ENCODE measurements around the gene SUSD5.

The SUSD5 gene

DNA sequence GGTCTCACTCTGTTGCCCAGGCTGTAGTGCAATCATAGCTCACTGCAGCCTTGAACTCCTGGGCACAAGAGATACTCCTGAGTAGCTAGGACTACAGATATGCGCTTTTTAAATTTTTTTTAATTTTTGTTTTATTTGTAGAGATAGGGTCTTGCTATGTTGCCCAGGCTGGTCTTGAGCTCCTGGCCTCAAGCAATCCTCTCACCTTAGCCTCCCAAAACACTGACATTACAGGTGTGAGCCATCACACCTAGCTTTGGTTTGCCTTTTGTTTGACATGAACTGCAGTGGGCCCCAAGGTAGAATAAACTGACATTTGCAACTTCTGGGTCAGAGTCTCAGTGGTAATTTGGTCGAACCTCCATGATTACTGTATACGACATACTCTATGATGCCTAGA lies 113.8 kb downstream of the SUSD5 start:
- TF ChIP-seq, protein P1, sequence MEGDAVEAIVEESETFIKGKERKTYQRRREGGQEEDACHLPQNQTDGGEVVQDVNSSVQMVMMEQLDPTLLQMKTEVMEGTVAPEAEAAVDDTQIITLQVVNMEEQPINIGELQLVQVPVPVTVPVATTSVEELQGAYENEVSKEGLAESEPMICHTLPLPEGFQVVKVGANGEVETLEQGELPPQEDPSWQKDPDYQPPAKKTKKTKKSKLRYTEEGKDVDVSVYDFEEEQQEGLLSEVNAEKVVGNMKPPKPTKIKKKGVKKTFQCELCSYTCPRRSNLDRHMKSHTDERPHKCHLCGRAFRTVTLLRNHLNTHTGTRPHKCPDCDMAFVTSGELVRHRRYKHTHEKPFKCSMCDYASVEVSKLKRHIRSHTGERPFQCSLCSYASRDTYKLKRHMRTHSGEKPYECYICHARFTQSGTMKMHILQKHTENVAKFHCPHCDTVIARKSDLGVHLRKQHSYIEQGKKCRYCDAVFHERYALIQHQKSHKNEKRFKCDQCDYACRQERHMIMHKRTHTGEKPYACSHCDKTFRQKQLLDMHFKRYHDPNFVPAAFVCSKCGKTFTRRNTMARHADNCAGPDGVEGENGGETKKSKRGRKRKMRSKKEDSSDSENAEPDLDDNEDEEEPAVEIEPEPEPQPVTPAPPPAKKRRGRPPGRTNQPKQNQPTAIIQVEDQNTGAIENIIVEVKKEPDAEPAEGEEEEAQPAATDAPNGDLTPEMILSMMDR (IDR thresholded peaks at IDR 0.05; ENCODE audit: low read depth, low read length), result no peak
- in situ Hi-C loops (cut with HindIII; ENCODE audit: low sequenced_read_pairs), result no loop called here
- no peak overlapping the region for H3K4me3 ChIP-seq (ENCODE audit: low read depth, low read length)
- no peak for DNase-seq (ENCODE audit: low read depth, low spot score)

DNA sequence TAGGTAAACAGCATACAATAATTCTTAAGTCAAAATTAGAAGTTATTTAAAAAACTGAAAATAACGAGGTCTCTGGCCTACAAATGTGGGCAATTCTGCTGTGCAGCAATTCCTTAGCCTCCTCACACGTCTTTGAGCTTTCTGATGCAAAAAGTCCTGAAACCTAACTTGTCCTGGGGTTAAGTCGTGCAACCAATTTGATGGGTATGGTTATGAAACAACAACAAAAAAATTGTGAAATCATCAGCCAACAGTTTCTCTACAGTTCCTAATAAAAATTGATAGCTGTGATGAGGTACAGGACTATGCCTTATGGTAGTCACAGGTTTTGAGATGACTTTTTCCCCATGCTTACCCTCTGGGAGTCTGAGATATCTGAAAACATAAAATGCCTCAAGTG lies 115.1 kb downstream of the SUSD5 start:
- DNase-seq (ENCODE audit: low read depth, low spot score), result no peak

DNA sequence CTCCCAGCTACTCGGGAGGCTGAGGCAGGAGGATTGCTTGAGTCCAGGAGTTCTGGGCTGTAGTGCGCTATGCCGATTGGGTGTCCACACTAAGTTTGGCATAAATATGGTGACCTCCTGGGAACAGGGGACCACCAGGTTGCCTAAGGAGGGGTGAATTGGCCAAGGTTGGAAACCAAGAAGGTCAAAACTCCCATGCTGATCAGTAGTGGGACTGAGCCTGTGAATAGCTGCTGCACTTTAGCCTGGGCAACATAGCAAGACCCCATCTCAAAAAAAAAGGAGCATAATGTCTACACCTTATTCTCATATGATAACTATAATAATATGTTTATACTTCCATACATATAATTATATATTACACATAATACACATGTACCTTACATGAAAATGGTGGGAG lies 115.6 kb downstream of the SUSD5 start:
- DNase-seq (ENCODE audit: low read depth, low spot score), result no peak
- H3K4me3 ChIP-seq (ENCODE audit: low read depth, low read length), result no peak overlapping the region
- in situ Hi-C loops (cut with HindIII; ENCODE audit: low sequenced_read_pairs), result no loop called here
- TF ChIP-seq, protein P1 (IDR thresholded peaks at IDR 0.05; ENCODE audit: low read depth, low read length), result no peak

More for the DNA sequence above, 115.1 kb downstream of the SUSD5 start:
- H3K4me3 ChIP-seq (ENCODE audit: low read depth, low read length), result no peak overlapping the region
- TF ChIP-seq, protein P1 (IDR thresholded peaks at IDR 0.05; ENCODE audit: low read depth, low read length), result no peak
- in situ Hi-C loops (cut with HindIII; ENCODE audit: low sequenced_read_pairs), result no loop called here

DNA sequence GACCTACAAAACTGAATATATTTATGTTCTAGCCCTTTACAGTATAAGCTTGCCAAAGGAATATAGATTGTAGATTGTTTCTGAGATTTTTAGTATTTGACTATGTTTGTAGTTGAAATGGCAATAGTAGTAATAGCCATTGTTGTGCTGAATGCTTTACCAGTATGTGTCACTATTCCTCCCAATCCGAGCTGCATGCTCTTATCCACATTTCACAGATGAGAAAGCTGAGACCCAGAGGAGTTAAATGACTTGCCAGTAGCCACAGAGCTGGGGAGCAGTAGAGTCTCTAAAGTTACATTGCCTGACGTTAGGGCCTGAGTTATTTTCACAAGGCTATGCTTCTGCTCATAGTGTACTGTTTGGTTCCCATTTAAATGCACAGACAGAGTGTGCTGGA lies 118.4 kb downstream of the SUSD5 start:
- TF ChIP-seq, protein P1 (IDR thresholded peaks at IDR 0.05; ENCODE audit: low read depth, low read length), result no peak
- DNase-seq (ENCODE audit: low read depth, low spot score), result no peak
- in situ Hi-C loops (cut with HindIII; ENCODE audit: low sequenced_read_pairs), result no loop called here

More for the DNA sequence above, 118.4 kb downstream of the SUSD5 start:
- no peak overlapping the region for H3K4me3 ChIP-seq (ENCODE audit: low read depth, low read length)
